Activated CD4-positive, alpha-beta T cell treated with anti-CD3 and anti-CD28 coated beads, Interleukin-2, amount 50 U/mL, for 1 hour (primary cell): ENCODE data around the gene MRPS33.
"Not testable (repeated sequence)": the region's sequence is repeated elsewhere in the genome, so short reads cannot be mapped to it uniquely, and the experiment has no call there.

Experiments used
- DNase-seq: peaks from one replicate; pipeline ENCODE4 v3.0.0-alpha.2; 2020

Gene MRPS33

DNA sequence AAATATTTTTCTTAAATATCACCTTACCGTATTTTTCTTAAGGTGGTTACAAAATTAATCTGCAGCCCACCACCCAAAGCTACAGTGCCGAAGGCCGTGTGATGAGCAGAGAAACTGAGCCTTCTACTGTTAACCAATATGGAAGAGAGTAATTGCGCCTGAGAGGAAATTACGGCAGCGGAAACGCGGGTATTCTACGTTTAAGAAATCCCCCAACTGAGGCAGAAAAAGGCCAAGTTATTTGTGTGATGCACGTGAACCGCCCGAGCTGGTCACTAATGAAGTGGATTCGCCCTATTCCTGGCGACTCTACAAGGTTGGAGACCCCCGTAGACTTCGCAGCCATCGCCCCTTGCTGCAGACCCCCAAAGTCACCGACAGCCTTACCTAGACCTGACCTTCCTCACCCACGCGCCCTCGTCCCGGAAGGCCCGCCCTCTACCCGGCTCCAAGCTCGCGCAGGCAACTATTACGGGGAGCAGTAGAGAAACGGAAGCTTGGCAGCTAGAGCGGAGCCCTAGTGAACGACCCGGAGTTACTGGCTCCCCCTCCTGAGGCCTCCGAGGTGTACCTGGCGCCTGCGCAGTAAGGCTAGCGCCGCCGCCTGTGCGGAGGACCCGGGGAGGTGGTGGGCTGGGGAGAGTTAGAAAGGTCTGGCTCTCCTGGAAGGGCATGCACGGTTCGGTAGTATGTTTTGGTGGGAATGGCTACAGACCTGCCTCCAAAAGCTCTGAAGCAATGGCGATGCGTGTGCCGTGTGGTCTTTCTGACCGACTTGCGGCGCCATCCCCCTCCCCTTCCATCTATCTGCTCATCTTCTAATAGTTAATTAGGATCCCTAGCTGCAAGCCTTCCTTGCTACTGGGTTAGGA lies at the start of gene MRPS33:
MRPS33 (minus strand) TSS at position 429 of the 872 bp plus-strand sequence. CDS start 4,319 bp downstream, outside the sequence.
- peak; percentile 92 for DNase-seq

DNA sequence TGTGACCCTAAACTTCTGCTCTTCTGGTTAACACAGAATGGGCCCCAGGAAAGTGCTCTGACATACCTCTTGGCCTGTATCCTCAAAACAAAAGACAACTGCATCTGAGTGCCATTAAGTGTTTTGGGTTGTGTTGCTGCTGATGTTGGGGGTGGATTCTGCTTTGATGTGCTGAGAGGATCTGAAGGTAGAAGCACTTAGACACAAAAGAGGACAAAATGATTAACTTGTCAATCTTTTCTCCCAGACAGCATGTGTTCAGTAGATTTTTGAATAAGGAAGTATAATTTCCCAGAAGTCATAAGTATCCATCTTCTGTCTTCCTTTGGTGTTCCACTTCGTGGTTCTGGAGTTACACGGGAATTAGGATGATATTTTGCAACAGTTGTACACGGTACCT lies 43.0 kb upstream of the MRPS33 start:
- DNase-seq: no peak

DNA sequence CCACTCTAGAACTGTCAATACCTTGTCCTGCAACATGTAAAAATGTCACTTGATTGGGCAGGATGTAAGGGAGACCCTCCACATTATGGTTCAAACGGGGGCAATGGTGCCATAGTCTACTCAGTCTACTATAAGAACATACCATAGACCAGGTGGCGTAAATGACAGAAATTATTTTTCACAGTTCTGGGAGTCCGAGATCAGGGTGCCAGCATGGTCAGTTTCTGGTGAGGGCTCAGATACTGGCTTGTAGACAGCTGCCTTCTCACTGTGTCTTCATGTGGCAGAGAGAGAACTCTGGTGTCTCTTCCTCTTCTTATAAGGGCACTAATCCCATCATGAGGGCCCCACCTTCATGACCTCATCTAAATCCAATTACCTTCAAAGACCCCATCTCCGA lies 40.4 kb upstream of the MRPS33 start:
- no peak for DNase-seq

DNA sequence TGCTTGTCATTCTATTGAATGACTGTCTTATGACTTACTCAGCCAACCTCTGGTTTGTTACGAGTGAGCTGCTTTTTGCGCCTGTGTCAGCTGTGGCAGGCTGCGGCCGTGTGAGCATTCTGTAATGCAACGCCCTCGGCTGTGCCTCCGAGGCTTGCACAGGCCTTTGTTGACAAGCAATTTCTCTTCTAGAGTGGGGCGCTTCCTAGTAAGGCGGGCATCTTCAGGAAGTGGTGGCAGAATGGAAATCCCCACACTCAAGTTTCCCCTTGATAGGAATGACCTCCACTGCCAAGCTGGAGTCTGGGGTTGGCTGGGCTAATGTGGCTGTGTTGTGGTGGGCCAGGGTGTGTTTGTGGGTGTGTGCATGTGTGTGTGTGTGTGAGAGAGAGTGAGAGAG lies 38.9 kb upstream of the MRPS33 start:
- DNase-seq: peak; percentile 49

DNA sequence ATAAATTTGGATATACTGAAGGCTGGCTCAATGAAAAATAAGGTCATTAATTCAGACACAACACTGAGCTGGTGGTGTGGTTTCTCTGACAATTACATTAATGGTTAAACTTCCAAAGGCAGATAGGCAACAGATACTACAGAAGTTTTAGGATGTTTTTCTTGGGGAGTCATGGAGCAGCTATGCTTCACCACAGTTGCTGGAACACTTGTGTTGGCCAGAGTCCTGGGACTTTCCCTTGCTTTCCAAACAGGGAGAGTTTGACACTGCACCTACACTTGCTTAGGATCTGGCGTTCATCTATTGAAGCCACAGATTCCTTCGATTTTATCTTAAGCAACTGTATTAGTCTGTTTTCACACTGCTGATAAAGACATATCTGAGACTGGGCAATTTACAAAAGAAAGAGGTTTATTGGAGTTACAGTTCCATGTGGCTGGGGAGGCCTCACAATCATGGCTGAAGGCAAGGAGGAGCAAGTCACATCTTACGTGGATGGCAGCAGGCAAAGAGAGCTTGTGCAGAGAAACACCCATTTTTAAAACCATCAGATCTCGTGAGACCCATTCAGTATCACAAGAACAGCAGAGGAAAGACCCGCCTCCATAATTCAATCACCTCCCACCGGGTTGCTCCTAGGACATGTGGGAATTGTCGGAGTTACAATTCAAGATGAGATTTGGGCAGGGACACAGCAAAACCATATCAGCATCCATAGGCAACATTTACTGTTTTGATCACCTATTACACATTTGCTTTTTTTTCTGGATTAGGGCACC lies 31.3 kb upstream of the MRPS33 start:
- no peak for DNase-seq

DNA sequence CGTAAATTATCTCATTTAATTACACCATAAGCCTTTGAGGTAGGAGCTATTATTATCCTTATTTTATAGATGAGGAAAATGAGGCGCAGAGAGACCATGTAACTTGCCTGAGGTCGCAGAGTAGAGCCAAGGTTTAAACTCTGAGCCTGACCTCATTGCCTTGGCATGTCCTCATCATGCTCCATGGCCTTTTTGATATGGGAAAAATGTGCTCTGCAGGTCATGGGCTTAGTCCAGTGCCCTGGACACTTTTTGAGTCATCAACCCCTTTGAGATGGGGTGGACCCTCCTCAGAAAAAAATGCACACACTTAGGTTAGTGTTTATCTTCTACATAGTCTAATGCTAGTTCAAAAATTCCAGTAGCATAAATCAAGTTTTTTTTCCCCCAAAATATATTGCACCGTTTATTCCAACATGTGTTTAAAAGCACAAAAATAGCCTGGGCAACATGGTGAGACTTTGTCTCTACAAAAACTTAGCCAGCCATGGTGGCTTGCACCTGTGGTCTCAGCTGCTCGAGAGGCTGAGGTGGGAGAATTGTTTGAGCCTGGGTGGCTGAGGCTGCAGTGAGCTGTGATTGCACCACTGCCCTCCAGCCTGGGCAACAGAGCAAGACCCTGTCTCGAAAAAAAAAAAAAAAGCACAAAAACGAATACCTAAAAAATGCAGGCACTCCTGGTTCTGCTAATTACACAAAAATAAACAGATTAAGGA lies 30.5 kb upstream of the MRPS33 start:
- no peak for DNase-seq

DNA sequence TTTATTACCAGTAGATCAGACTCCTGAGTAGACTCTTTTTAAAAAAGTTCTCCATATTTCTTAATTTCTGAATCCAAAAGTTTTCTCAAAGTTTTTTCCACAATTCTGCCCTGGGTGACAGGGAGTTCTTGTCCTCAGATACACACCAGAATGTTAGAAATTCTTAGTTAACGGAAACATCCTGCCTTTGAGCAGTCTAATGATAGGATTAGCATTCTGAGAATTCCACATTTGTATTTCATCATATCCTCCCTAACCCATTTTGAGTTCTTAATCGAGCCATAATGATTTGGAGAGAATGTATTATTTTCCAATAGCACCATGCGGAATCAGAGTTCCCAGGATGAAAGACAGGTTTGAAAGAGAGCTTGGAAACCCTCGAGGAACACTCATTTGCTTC lies 28.9 kb upstream of the MRPS33 start:
- no peak for DNase-seq

DNA sequence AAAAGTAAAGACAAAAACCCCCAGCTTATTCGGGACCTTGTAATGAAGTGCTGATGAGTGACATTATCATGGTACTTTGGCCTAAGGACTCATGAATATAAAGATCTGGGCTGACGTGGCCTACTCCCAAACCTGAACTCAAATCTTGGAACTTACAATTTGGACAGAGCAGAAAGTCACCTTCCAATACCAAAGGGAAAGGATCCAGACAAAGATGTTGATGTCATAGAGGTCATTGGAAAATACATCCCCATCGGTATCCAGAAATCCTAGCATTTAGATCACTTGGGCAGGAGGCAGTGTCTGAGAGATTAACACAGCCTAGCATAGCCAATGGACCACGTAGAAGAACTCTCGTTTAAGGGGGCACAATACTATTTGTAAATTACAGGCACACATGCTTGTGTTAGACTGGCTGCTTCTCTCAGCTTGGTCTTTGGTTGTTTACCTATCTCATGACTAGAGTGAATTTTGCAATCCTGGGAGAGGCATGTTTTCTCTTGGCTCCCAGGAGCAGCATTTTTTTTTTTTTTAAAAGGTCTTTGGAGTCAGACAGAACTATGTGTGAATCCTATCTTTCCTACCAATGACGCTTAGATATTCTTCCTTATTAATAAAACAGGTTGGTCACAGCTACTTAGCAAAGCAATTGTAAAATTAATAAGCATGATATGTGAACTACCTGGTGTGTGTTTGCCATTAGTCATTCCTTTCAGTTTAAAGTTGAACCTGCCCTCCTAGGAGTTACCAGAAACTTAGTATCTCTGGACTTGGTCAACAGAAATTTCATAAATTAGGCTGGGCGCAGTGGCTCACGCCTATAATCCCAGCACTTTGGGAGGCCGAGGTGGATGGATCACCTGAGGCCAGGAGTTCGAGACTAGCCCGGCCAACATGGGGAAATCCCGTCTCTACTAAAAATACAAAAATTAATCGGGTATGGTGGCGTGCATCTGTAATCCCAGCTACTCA lies 27.8 kb upstream of the MRPS33 start:
- DNase-seq: no peak

DNA sequence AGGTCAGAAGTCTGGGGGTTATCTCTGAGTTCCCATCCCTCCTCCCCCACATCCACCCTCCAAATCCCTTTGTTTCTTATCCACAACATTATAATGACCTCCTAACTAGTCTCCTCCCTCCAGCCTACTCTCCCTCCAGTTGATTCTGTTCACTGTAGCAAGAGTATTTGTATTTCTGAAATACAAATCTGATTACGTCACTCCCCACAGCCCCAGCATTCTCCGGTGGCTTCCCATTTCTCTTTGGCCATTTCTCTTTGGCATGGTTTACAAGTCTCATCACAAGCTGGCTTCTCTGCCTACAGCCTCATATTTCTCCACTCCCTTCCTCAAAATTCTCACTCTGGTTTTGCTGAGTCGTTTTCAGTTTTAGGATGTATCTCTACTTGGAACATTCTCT lies 24.6 kb upstream of the MRPS33 start:
- DNase-seq: no peak

DNA sequence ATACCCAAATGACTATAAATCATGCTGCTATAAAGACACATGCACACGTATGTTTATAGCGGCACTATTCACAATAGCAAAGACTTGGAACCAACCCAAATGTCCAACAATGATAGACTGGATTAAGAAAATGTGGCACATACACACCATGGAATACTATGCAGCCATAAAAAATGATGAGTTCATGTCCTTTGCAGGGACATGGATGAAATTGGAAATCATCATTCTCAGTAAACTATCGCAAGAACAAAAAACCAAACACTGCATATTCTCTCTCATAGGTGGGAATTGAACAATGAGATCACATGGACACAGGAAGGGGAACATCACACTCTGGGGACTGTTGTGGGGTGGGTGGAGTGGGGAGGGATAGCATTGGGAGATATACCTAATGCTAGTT lies 23.3 kb upstream of the MRPS33 start:
- not testable (repeated sequence) for DNase-seq

DNA sequence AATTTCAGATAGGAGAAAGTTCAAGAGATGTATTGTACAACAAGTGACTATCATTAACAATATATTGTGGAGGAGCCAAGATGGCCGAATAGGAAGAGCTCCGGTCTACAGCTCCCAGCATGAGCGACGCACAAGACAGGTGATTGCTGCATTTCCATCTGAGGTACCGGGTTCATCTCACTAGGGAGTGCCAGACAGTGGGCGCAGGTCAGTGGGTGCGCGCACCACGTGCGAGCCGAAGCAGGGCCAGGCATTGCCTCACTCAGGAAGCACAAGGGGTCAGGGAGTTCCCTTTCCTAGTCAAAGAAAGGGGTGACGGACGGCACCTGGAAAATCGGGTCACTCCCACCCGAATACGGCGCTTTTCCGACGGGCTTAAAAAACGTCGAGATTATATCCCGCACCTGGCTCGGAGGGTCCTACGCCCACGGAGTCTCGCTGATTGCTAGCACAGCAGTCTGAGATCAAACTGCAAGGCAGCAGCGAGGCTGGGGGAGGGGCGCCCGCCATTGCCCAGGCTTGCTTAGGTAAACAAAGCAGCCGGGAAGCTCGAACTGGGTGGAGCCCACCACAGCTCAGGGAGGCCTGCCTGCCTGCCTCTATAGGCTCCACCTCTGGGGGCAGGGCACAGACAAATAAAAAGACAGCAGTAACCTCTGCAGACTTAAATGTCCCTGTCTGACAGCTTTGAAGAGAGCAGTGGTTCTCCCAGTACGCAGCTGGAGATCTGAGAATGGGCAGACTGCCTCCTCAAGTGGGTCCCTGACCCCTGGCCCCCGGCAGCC lies 18.0 kb upstream of the MRPS33 start:
- DNase-seq: not testable (repeated sequence)

DNA sequence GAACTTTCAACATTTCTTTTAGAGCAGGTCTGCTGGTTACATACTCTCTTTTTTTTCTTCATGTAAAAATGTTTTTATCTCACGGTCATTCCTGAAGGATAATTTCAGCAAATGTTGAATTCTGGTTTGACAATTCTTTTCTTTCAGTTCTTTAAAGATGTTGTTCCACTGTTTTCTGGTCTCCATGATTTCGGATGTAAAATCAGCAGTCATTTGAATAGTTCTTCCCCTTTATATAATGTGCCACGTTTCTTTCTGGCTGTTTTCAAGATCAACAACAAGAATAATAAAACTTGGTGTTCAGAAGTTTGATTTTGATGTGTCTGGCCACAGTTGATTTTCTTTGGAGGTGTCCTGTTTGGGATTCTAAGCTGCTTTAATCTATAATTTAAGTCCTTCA lies 14.0 kb upstream of the MRPS33 start:
- DNase-seq: no peak

DNA sequence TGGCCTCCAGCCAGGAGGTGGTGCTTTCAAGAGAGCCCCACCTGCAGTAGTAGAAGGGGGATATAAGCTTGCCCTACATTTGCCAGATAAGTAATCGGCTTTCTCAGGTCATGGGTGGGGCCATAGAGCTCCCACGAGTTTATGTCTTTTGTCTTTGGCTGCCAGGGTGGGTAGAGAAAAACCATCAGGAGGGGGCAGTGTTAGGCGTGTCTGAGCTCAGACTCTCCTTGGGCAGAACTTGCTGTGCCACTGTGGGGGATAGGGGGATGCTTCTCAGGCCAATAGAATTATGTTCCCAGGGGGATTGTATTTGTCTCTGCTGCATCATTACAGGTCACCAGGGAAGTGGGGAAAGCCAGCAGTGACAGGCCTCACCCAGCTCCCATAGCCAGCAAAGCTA lies 12.3 kb upstream of the MRPS33 start:
- DNase-seq: no peak

DNA sequence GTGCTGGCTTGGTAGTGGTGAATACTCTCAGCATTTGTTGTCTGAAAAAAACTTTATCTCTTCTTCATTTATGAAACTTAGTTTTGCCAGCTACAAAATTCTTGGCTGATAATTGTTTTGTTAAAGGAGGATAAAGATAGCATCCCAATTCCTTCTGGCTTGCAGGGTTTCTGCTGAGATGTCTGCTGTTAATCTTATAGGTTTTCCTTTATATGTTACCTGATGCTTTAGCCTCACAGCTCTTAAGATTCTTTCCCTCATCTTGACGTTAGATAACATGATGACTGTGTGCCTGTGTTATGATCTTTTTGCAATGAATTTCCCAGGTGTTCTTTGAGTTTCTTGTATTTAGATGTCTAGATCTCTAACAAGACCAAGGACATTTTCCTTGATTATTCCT lies 9.9 kb upstream of the MRPS33 start:
- DNase-seq: no peak

DNA sequence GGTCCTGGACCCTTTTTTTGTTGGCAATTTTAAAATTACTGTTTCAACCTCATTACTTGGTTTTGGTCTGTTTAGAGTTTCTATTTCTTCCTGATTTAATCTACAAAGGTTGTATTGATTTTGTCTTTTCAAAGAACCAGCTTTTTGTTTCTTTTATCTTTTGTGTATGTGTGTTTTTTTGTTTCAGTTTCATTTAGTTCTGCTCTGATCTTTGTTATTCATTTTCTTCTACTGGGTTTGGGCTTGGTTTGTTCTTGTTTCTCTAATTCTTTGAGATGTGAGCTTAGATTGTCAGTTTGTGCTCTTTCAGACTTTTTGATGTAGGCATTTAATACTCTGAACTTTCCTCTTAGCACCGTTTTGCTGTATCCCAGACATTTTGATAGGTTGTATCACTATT lies 8.5 kb upstream of the MRPS33 start:
- no peak for DNase-seq

DNA sequence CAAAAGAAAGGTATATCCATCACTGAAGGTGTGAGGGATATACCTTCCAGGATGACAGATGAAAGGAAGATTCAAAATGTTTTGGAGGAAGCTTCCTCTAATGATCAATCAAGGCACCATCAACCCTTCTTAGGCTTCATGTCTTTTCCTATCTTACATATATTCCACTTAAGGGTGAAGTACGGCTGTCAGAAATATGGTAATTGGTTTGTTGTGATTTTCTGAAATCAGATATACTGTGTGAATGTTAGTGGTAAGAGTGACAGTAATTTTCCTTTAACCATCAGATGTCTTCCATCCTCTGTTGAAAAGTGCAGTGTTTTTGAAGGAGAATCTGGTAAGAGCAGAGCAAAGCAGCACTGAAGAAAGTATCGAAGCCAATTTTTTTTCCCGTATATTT lies 2.8 kb upstream of the MRPS33 start:
- DNase-seq: no peak

DNA sequence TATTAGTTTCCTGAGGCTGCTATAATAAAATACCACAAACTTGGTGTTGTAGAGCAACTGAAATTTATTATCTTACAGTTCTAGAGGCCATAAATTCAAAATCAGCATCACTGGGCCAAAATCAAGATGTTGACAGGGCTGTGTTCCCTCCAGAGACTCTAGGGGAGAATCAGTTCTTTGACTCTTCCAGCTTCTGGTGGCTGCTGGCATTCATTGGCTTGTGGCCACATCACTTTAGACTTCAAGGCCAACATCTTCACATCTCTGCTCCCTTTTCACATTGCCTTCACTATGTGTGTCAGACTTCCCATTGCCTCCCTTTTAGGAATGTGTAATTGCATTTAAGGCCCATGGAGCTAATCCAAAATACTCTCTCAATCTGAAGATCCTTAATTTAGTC lies 1.6 kb upstream of the MRPS33 start:
- DNase-seq: no peak

DNA sequence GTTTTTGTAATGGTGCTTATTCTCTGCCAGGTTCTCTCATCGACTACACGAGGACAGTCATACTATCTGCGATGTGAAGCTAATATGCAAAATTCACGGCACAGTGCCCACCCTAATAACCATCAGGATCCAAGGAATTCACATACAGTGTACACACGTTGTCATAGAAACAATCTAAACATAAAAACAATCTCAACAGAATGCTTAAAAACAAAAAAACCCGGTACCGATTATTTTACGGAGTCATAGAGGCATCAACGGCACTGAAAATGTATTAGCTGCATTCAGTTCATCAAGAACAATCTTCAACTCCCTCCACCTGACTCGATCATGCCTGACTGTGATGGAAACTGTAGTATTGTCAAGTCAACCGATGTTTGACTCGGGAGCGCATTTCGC lies 628 bp downstream of the MRPS33 start:
- no peak for DNase-seq

DNA sequence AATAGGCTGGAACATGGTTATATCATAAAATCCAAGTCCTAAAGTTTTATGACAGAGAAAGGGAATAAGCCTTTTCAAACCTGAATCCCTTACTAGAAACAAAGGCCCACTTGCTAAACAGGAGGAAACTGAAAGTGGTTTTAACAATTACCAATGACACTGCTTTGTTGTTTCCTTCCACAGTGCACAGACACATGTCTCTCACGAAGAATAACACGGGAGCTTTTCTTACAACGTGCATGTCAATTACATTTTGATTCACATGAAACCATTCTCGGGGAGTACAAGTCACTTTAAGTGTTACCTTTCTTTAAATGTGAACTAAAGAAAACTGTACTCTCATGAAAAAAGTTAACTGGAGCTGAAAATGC lies 1.4 kb downstream of the MRPS33 start:
- DNase-seq: no peak

DNA sequence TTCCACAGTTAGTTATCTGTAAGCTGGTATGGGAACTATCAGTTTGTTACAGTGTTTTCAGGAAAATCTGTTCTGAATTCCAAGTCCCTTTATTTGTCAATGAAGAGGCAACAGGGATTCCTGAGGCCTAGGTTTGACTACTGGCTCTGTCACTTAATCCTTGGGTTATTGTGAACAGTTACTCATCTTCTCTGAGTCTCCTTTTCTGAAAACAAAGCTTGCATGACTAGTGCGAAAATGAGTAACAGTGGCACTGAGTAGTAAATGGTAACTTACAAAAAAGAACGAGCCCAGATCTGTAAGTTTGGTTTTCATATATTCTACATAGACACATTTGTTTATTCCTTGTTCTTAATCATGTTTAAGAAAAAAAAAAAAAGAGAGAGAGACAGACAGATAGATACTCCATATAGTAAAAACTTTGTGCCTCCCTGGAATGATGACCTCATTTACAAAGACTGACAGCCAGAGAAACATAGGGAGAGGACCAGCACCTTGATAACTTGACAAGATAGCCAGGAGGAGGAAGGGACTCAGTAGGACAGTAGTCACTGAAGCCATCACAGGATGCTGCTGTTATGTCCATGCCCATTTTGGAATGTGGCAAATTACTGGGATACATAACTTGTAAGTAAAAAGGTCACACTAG lies 1.9 kb downstream of the MRPS33 start:
- no peak for DNase-seq
